IPS DF 6.9 (cell line): ENCODE data around the gene SPAG9.

Experiments used
- DNase-seq: peaks from one replicate; pipeline ENCODE4 v3.0.0-alpha.2; 2013; ENCODE audit warnings: low read depth, low spot score
- H3K27ac ChIP-seq: one replicate; pipeline ENCODE4 v1.5.1; 2013; ENCODE audit warnings: low read length, control low read depth
- H3K27me3 ChIP-seq: 2 replicates; pipeline ENCODE4 v1.6.1; 2013; ENCODE audit warnings: mild to moderate bottlenecking, low read length; ENCODE audit not compliant: control insufficient read depth, insufficient read depth
- H3K36me3 ChIP-seq: 2 replicates; pipeline ENCODE4 v1.6.1; 2013; ENCODE audit warnings: low read length; ENCODE audit not compliant: control insufficient read depth, insufficient read depth
- H3K4me1 ChIP-seq: 2 replicates; pipeline ENCODE4 v1.6.1; 2013; ENCODE audit warnings: low read length; ENCODE audit not compliant: control insufficient read depth, insufficient read depth
- H3K4me3 ChIP-seq: 2 replicates; pipeline ENCODE4 v1.5.1; 2013; ENCODE audit warnings: mild to moderate bottlenecking, low read length
- H3K9me3 ChIP-seq: 2 replicates; pipeline ENCODE4 v1.6.1; 2013; ENCODE audit warnings: low read length, inconsistent platforms; ENCODE audit not compliant: control insufficient read depth, insufficient read depth
- WGBS: extraction: QIAGEN DNeasy Blood & Tissue Kit; methylation state at CpG from one replicate; pipeline ENCODE4 v1.1.7; 2013; ENCODE audit warnings: mixed read lengths, missing lambda C conversion rate; ENCODE audit not compliant: insufficient read length, insufficient coverage; 5-methylcytosine and 5-hydroxymethylcytosine counted together

Gene SPAG9

GRCh38 chr17:51034800-51035199 is 85.9 kb downstream of the SPAG9 start:
- Histone ChIP-seq H3K36me3 (no peaks in the 10 kb centered on the region; the same call in 1 of the 2 replicates), H3K4me3 (no peak overlapping the region), H3K27me3 (no peaks in the 10 kb centered on the region), H3K4me1 (no peaks in the 10 kb centered on the region), H3K9me3 (no peaks in the 10 kb centered on the region), H3K27ac (no peak overlapping the region)
- DNase-seq = no peak
- WGBS = no CpG with 5 or more reads among the region's 2 CpGs

- H3K4me3 ChIP-seq = no peak overlapping the region
- H3K9me3 ChIP-seq = no peaks in the 10 kb centered on the region
- DNase-seq = no peak
- no peaks in the 10 kb centered on the region for H3K27me3 ChIP-seq
- H3K27ac ChIP-seq = no peak overlapping the region
- no peaks in the 10 kb centered on the region for H3K4me1 ChIP-seq
- no CpG with 5 or more reads among the region's 4 CpGs for WGBS
- H3K36me3 ChIP-seq = no peaks in the 10 kb centered on the region
Observed at GRCh38 chr17:51032850-51033249, 87.8 kb downstream of the SPAG9 start.

- Histone ChIP-seq H3K4me1 (no peaks in the 10 kb centered on the region), H3K4me3 (no peak overlapping the region), H3K27ac (no peak overlapping the region), H3K9me3 (no peaks in the 10 kb centered on the region), H3K27me3 (no peaks in the 10 kb centered on the region), H3K36me3 (no peaks in the 10 kb centered on the region)
- WGBS = no CpG with 5 or more reads among the region's 3 CpGs
- no peak for DNase-seq
Observed at GRCh38 chr17:51029568-51030463, 90.9 kb downstream of the SPAG9 start.

GRCh38 chr17:51029142-51029541 is 91.5 kb downstream of the SPAG9 start:
- H3K27ac ChIP-seq = no peak overlapping the region
- no peaks in the 10 kb centered on the region for H3K27me3 ChIP-seq
- no peaks in the 10 kb centered on the region for H3K36me3 ChIP-seq
- WGBS = no CpG with 5 or more reads among the region's 1 CpG
- no peaks in the 10 kb centered on the region for H3K4me1 ChIP-seq
- H3K4me3 ChIP-seq = no peak overlapping the region
- H3K9me3 ChIP-seq = no peaks in the 10 kb centered on the region
- no peak for DNase-seq

- no peak for DNase-seq
- no peaks in the 10 kb centered on the region for H3K9me3 ChIP-seq
- no peaks in the 10 kb centered on the region for H3K27me3 ChIP-seq
- H3K36me3 ChIP-seq = no peaks in the 10 kb centered on the region
- no peaks in the 10 kb centered on the region for H3K4me1 ChIP-seq
- H3K27ac ChIP-seq = no peak overlapping the region
- WGBS = no CpG with 5 or more reads among the region's 1 CpG
- H3K4me3 ChIP-seq = no peak overlapping the region
Observed at GRCh38 chr17:51028176-51028863, 92.3 kb downstream of the SPAG9 start.

GRCh38 chr17:51018541-51018940 is 102.1 kb downstream of the SPAG9 start:
- H3K9me3 ChIP-seq = no peaks in the 10 kb centered on the region
- 0 out of 2 replicates have a peak, but pooled peaks cover 1% of the 10 kb centered on the region for H3K4me1 ChIP-seq
- no peaks in the 10 kb centered on the region for H3K36me3 ChIP-seq
- no peak for DNase-seq
- no peak overlapping the region for H3K4me3 ChIP-seq
- no peak overlapping the region for H3K27ac ChIP-seq
- no CpG with 5 or more reads among the region's 6 CpGs for WGBS
- H3K27me3 ChIP-seq = no peaks in the 10 kb centered on the region

GRCh38 chr17:51017270-51017669 is 103.4 kb downstream of the SPAG9 start:
- WGBS = no CpG with 5 or more reads among the region's 2 CpGs
- Histone ChIP-seq H3K36me3 (no peaks in the 10 kb centered on the region), H3K9me3 (no peaks in the 10 kb centered on the region), H3K27ac (no peak overlapping the region), H3K27me3 (no peaks in the 10 kb centered on the region), H3K4me3 (no peak overlapping the region), H3K4me1 (0 out of 2 replicates have a peak, but pooled peaks cover 1% of the 10 kb centered on the region)
- DNase-seq = no peak

- no peak for DNase-seq
- no CpG with 5 or more reads among the region's 1 CpG for WGBS
- no peak overlapping the region for H3K27ac ChIP-seq
Observed at GRCh38 chr17:51016099-51016498, 104.6 kb downstream of the SPAG9 start.

GRCh38 chr17:51015145-51015558 is 105.5 kb downstream of the SPAG9 start:
- no CpG with 5 or more reads among the region's 1 CpG for WGBS
- H3K27me3 ChIP-seq = no peaks in the 10 kb centered on the region
- H3K27ac ChIP-seq = no peak overlapping the region
- 0 out of 2 replicates have a peak, but pooled peaks cover 1% of the 10 kb centered on the region for H3K4me1 ChIP-seq
- no peaks in the 10 kb centered on the region for H3K9me3 ChIP-seq
- H3K36me3 ChIP-seq = no peaks in the 10 kb centered on the region
- no peak overlapping the region for H3K4me3 ChIP-seq
- DNase-seq = no peak

More at GRCh38 chr17:51016099-51016498, 104.6 kb downstream of the SPAG9 start:
- Histone ChIP-seq H3K4me3 (no peak overlapping the region), H3K36me3 (no peaks in the 10 kb centered on the region), H3K27me3 (no peaks in the 10 kb centered on the region), H3K4me1 (0 out of 2 replicates have a peak, but pooled peaks cover 1% of the 10 kb centered on the region), H3K9me3 (no peaks in the 10 kb centered on the region)

GRCh38 chr17:51014129-51014528 is 106.5 kb downstream of the SPAG9 start:
- WGBS = no CpG with 5 or more reads among the region's 3 CpGs
- Histone ChIP-seq H3K36me3 (no peaks in the 10 kb centered on the region), H3K9me3 (no peaks in the 10 kb centered on the region), H3K27ac (no peak overlapping the region), H3K27me3 (no peaks in the 10 kb centered on the region), H3K4me1 (0 out of 2 replicates have a peak, but pooled peaks cover 1% of the 10 kb centered on the region), H3K4me3 (no peak overlapping the region)
- DNase-seq = no peak
